Glutamatergic neuron (in vitro differentiated cells): ENCODE measurements around the gene ARID4B. TPM values are rescaled to one million over a fixed set of nuclear protein-coding genes. Genes with fewer than 3 reads are reported as not detected.
A peak's percentile ranks its signal among the peaks of the same experiment; 100 is the strongest.

Experiments used
- DNase-seq: peaks from one replicate; pipeline ENCODE4 v3.0.0; 2022
- H3K27ac Mint-ChIP-seq: one replicate; pipeline ENCODE4 v1.8.0; 2020; ENCODE audit warnings: mild to moderate bottlenecking, mixed read lengths, inconsistent platforms; ENCODE audit not compliant: unreplicated experiment
- H3K27me3 Mint-ChIP-seq: one replicate; pipeline ENCODE4 v1.8.0; 2020; ENCODE audit warnings: mild to moderate bottlenecking, moderate library complexity, mixed read lengths, inconsistent platforms; ENCODE audit not compliant: unreplicated experiment
- H3K36me3 Mint-ChIP-seq: one replicate; pipeline ENCODE4 v1.8.0; 2020; ENCODE audit warnings: mild to moderate bottlenecking, mixed read lengths, inconsistent platforms; ENCODE audit not compliant: unreplicated experiment
- H3K4me1 Mint-ChIP-seq: one replicate; pipeline ENCODE4 v1.8.0; 2020; ENCODE audit warnings: mild to moderate bottlenecking, low read depth, mixed read lengths, inconsistent platforms; ENCODE audit not compliant: unreplicated experiment
- H3K4me3 Mint-ChIP-seq: one replicate; pipeline ENCODE4 v1.8.0; 2020; ENCODE audit warnings: mild to moderate bottlenecking, mixed read lengths, inconsistent platforms; ENCODE audit not compliant: unreplicated experiment
- H3K9me3 Mint-ChIP-seq: one replicate; pipeline ENCODE4 v1.8.0; 2020; ENCODE audit warnings: mild to moderate bottlenecking, moderate library complexity, mixed read lengths, inconsistent platforms; ENCODE audit not compliant: unreplicated experiment
- total RNA-seq: library from RNA; stranded (reverse); fragmentation: NEBNext Ultra II Directional; extraction: Animal tissue kit (Norgen Biotek cat#: 25700); gene quantifications from one replicate; pipeline ENCODE4 v1.2.1, GENCODE V29; 2021; ENCODE audit not compliant: unreplicated experiment
- TF ChIP-seq, protein P1 (sequence below): fragments of 200-600 bp; sonication (generic); IDR thresholded peaks from one replicate; pipeline ENCODE4 v1.5.0; 2021; ENCODE audit not compliant: partially characterized antibody, unreplicated experiment

ARID4B gene
- total RNA-seq, 1 donor from 2014 or later, result 65.9 TPM

DNA sequence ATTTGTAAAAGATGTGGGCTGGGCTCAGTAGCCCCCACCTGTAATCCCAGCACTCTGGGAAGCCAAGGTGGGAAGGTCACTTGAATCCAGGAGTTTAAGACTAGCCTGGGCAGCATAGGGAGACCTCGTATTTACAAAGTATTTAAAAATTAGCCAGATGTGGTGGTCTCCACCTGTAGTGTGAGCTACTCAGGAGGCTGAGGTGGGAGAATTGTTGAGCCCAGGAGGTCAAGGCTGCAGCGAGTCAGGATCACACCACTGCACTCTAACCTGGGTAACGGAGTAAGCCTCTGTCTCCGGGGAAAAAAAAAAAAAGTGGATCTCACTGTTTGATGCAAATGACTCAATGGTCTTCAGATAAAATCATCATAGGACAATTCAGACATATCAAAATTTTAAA lies 89.4 kb downstream of the ARID4B start:
- no peak for DNase-seq
- Mint-ChIP-seq H3K36me3 (no peaks in the 10 kb centered on the region), H3K4me1 (peaks cover 2% of the 10 kb centered on the region), H3K27ac (peak overlapping the region; percentile 77), H3K4me3 (no peak overlapping the region), H3K27me3 (peaks cover 4% of the 10 kb centered on the region), H3K9me3 (peaks cover 4% of the 10 kb centered on the region)
- TF ChIP-seq, protein P1, sequence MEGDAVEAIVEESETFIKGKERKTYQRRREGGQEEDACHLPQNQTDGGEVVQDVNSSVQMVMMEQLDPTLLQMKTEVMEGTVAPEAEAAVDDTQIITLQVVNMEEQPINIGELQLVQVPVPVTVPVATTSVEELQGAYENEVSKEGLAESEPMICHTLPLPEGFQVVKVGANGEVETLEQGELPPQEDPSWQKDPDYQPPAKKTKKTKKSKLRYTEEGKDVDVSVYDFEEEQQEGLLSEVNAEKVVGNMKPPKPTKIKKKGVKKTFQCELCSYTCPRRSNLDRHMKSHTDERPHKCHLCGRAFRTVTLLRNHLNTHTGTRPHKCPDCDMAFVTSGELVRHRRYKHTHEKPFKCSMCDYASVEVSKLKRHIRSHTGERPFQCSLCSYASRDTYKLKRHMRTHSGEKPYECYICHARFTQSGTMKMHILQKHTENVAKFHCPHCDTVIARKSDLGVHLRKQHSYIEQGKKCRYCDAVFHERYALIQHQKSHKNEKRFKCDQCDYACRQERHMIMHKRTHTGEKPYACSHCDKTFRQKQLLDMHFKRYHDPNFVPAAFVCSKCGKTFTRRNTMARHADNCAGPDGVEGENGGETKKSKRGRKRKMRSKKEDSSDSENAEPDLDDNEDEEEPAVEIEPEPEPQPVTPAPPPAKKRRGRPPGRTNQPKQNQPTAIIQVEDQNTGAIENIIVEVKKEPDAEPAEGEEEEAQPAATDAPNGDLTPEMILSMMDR, result no peak

DNA sequence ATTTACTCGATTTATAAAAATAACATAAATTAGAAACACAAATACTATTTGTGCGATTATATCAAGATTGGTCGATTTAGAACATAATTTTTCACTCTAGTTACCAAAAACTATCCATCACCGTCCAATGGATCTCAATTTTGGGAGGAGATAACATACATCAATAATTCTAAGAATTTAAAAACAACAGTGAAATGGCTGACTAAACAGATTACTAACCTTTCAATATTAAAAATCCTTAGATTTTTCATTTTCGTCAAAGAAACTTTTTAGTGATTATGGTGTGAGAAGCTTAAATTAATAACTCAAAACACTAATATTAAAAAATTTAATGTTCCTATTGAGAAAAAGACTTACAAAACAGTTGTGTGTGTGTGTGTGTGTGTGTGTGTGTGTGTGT lies 91.9 kb downstream of the ARID4B start:
- H3K4me3 Mint-ChIP-seq, result no peak overlapping the region
- no peak for DNase-seq

DNA sequence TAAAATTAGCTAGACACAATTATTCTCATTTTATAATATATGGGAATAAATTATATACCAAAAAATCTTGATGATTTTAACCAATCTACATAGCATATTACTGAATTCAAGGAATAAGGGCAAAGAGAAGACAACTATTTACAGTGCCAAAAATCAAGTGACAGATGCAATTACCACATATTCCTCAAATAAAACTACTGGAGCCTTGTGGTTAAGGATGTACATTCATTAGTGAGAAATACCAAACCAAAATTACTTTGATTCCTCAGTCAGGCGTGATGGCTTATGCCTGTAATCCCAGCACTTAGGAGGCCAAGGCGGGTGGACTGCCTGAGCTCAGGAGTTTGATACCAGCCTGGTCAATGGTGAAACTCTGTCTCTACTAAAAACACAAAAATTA lies 98.1 kb downstream of the ARID4B start:
- Mint-ChIP-seq H3K4me1 (no peaks in the 10 kb centered on the region), H3K4me3 (no peak overlapping the region), H3K27me3 (peaks cover 3% of the 10 kb centered on the region), H3K36me3 (no peaks in the 10 kb centered on the region), H3K9me3 (peaks cover 1% of the 10 kb centered on the region), H3K27ac (no peak overlapping the region)
- TF ChIP-seq, protein P1, result no peak
- no peak for DNase-seq

More for the DNA sequence above, 91.9 kb downstream of the ARID4B start:
- Mint-ChIP-seq H3K27ac (no peak overlapping the region), H3K27me3 (peaks cover 4% of the 10 kb centered on the region), H3K4me1 (peaks cover 2% of the 10 kb centered on the region), H3K36me3 (no peaks in the 10 kb centered on the region), H3K9me3 (peaks cover 2% of the 10 kb centered on the region)
- TF ChIP-seq, protein P1, result no peak

DNA sequence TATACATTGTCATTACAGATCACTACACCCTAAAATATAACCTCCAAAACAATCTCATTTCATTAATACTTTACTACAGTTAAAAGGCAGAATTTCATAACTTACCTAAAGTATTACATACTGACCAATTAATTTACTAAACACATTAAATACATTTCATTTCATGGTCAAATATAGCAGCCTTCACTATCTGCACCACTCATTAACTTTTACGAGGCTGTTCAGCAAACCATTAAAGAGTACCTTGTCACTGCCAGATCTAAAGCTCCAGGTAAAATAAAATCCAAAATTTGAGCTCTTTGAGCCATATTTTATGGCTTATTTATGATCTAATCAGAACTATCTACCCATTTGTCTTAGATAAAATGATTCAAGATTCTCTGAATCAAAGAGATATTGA lies 100.6 kb downstream of the ARID4B start:
- H3K36me3 Mint-ChIP-seq, result no peaks in the 10 kb centered on the region

DNA sequence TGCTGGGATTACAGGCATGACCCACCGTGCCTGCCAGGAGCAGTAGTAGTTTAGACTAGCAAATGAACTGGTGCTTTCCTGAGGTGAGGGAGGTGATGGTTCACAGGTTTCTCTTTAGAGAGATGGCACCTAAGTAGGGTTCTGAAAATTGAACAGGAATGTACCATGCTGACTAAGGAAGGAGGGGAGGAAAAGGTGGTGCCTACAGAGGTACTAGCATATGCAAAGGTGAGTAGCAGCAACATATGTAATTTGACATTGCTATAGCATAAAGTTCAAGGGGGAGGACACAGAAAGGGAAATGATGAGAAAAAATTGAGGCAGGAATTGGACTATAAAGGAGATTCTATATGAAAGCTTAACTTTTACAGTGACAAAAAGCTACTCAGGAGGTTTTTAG lies 101.0 kb downstream of the ARID4B start:
- Mint-ChIP-seq H3K36me3 (no peaks in the 10 kb centered on the region), H3K4me3 (no peak overlapping the region), H3K27ac (no peak overlapping the region), H3K9me3 (peaks cover 1% of the 10 kb centered on the region), H3K27me3 (peaks cover 3% of the 10 kb centered on the region), H3K4me1 (no peaks in the 10 kb centered on the region)
- no peak for DNase-seq
- TF ChIP-seq, protein P1, result no peak

More for the DNA sequence above, 100.6 kb downstream of the ARID4B start:
- Mint-ChIP-seq H3K27ac (no peak overlapping the region), H3K4me3 (no peak overlapping the region), H3K9me3 (peaks cover 1% of the 10 kb centered on the region), H3K27me3 (peaks cover 3% of the 10 kb centered on the region), H3K4me1 (no peaks in the 10 kb centered on the region)
- no peak for DNase-seq
- TF ChIP-seq, protein P1, result no peak
